MM.1S (cell line): Measurements from ENCODE around the gene PPP4R1.

Experiments used
- CTCF ChIP-seq: fragments of 300-600 bp; sonication (generic); IDR thresholded peaks from 2 replicates; pipeline ENCODE4 v1.5.1; 2016; ENCODE audit warnings: antibody characterized with exemption, low read length, mixed read lengths
- EZH2 ChIP-seq: fragments of 300-600 bp; sonication (generic); optimal IDR thresholded peaks from 2 replicates; pipeline ENCODE3; 2017; ENCODE audit warnings: low read depth, mild to moderate bottlenecking, antibody characterized with exemption, low read length, mixed read lengths

GRCh38 chr18:9596843-9597526 is 17.4 kb downstream of the PPP4R1 start:
- TF ChIP-seq CTCF (no peak), EZH2 (no peak)
